IMR-90 (cell line): ENCODE results near the gene POU2F2. TPM values are rescaled to one million over a fixed set of nuclear protein-coding genes. Genes with fewer than 3 reads are reported as not detected.
A peak's percentile ranks its signal among the peaks of the same experiment; 100 is the strongest.

Experiments
- ATAC-seq: fragments of 200-7000 bp; cut with Tn5 transposase; 2 replicates; pipeline ENCODE4 v1.9.1; 2020; ENCODE audit warnings: low read depth, mild to moderate bottlenecking, moderate library complexity
- BruUV-seq: library from RNA; stranded (reverse); fragments of 400-500 nt; replicated peaks from 2 replicates; lab custom pipeline; 2021; lab: Mats Ljungman, UMichigan
- CTCF ChIA-PET: fragments of 300-600 bp; formaldehyde crosslinking; extraction: SDS; loops from one replicate; lab custom pipeline; 2021; ENCODE audit warnings: antibody characterized with exemption; lab: Yijun Ruan, JAX
- POLR2A ChIA-PET: fragments of 300-600 bp; sonication (Branson Sonifier 250); formaldehyde crosslinking; loops from one replicate; lab custom pipeline; 2022; ENCODE audit warnings: antibody characterized with exemption; ENCODE audit not compliant: unreplicated experiment; lab: Charles Lee
- DNase-seq: peaks from one replicate; pipeline ENCODE4 v3.0.0; 2013
- H2AFZ ChIP-seq: replicated peaks from 2 replicates; pipeline ENCODE3; 2013; ENCODE audit warnings: low read length, mild to moderate bottlenecking; ENCODE audit not compliant: poor library complexity
- H2AK5ac ChIP-seq: 2 replicates; pipeline ENCODE4 v1.6.1; 2013; ENCODE audit warnings: low read depth, low read length, inconsistent platforms
- H2AK9ac ChIP-seq: replicated peaks from 2 replicates; pipeline ENCODE3; 2013; ENCODE audit warnings: mild to moderate bottlenecking, low read depth, low read length, moderate library complexity; ENCODE audit not compliant: poor library complexity
- H2BK120ac ChIP-seq: 2 replicates; pipeline ENCODE4 v1.6.1; 2013; ENCODE audit warnings: low read depth, low read length, inconsistent platforms
- H2BK15ac ChIP-seq: 3 replicates; pipeline ENCODE4 v1.6.1; 2013; ENCODE audit warnings: low read depth, low read length, inconsistent platforms
- H2BK20ac ChIP-seq: 2 replicates; pipeline ENCODE4 v1.6.1; 2013; ENCODE audit warnings: low read depth, mild to moderate bottlenecking, inconsistent platforms, low read length, moderate library complexity
- H2BK5ac ChIP-seq: 2 replicates; pipeline ENCODE4 v1.6.1; 2013; ENCODE audit warnings: mild to moderate bottlenecking, low read depth, low read length, inconsistent platforms; ENCODE audit not compliant: poor library complexity, severe bottlenecking
- H3K14ac ChIP-seq: replicated peaks from 2 replicates; pipeline ENCODE4 v1.6.1; 2013; ENCODE audit warnings: low read depth, low read length, inconsistent platforms
- H3K18ac ChIP-seq: 2 replicates; pipeline ENCODE4 v1.6.1; 2013; ENCODE audit warnings: low read depth, low read length, control low read depth
- H3K23ac ChIP-seq: 2 replicates; pipeline ENCODE4 v1.6.1; 2013; ENCODE audit warnings: low read depth, low read length, inconsistent platforms
- H3K27ac ChIP-seq: 2 replicates; pipeline ENCODE4 v1.5.1; 2013; ENCODE audit warnings: mild to moderate bottlenecking, control low read depth, low read length; ENCODE audit not compliant: insufficient read depth
- H3K27me3 ChIP-seq: 2 replicates; pipeline ENCODE4 v1.6.1; 2013; ENCODE audit warnings: low read length; ENCODE audit not compliant: control insufficient read depth, insufficient read depth
- H3K36me3 ChIP-seq: 2 replicates; pipeline ENCODE4 v1.6.1; 2013; ENCODE audit warnings: low read length, mixed read lengths; ENCODE audit not compliant: control insufficient read depth, insufficient read depth
- H3K4ac ChIP-seq: 2 replicates; pipeline ENCODE4 v1.6.1; 2013; ENCODE audit warnings: low read depth, low read length, inconsistent platforms
- H3K4me1 ChIP-seq: 2 replicates; pipeline ENCODE4 v1.6.1; 2013; ENCODE audit warnings: low read length, mixed read lengths; ENCODE audit not compliant: control insufficient read depth, insufficient read depth
- H3K4me2 ChIP-seq: 2 replicates; pipeline ENCODE4 v1.6.1; 2013; ENCODE audit warnings: low read depth, mild to moderate bottlenecking, control low read depth, low read length, moderate library complexity
- H3K4me3 ChIP-seq: 2 replicates; pipeline ENCODE4 v1.5.1; 2013; ENCODE audit warnings: low read depth, mild to moderate bottlenecking, control low read depth, low read length, moderate library complexity; ENCODE audit not compliant: insufficient read depth
- H3K56ac ChIP-seq: 2 replicates; pipeline ENCODE4 v1.6.1; 2013; ENCODE audit warnings: low read length, inconsistent platforms; ENCODE audit not compliant: insufficient read depth; ENCODE audit errors: extremely low read depth
- H3K79me1 ChIP-seq, 2 experiments: 2 replicates each; pipeline ENCODE4 v1.6.1; 2013; ENCODE audit warnings: low read length in 2 of 2, inconsistent platforms in 1 of 2, low read depth in 1 of 2
- H3K9ac ChIP-seq: 2 replicates; pipeline ENCODE4 v1.6.1; 2013; ENCODE audit warnings: low read depth, low read length, control low read depth
- H3K9me1 ChIP-seq: 2 replicates; pipeline ENCODE4 v1.6.1; 2013; ENCODE audit warnings: low read length, inconsistent platforms; ENCODE audit not compliant: insufficient read depth
- H3K9me3 ChIP-seq: 2 replicates; pipeline ENCODE4 v1.6.1; 2013; ENCODE audit warnings: low read length; ENCODE audit not compliant: control insufficient read depth, insufficient read depth
- H4K20me1 ChIP-seq: 2 replicates; pipeline ENCODE4 v1.6.1; 2013; ENCODE audit warnings: low read length, inconsistent platforms; ENCODE audit not compliant: insufficient read depth
- H4K5ac ChIP-seq: 2 replicates; pipeline ENCODE4 v1.6.1; 2013; ENCODE audit warnings: mild to moderate bottlenecking, low read depth, low read length, control low read depth
- H4K8ac ChIP-seq, 2 experiments: 2 replicates each; pipeline ENCODE4 v1.6.1; 2013; ENCODE audit warnings: low read depth in 2 of 2, low read length in 2 of 2, control low read depth in 1 of 2, inconsistent platforms in 1 of 2
- H4K91ac ChIP-seq: 2 replicates; pipeline ENCODE4 v1.6.1; 2013; ENCODE audit warnings: low read depth, low read length, inconsistent platforms; ENCODE audit not compliant: insufficient read depth
- CEBPB ChIP-seq: IDR thresholded peaks from 2 replicates; pipeline ENCODE4 v1.6.1; 2012; ENCODE audit warnings: low read depth, low read length, improper control_type of control experiment
- POLR2A ChIP-seq: IDR thresholded peaks from 2 replicates; pipeline ENCODE4 v1.6.1; 2012; ENCODE audit warnings: mild to moderate bottlenecking, low read depth, low read length
- RCOR1 ChIP-seq: IDR thresholded peaks from 2 replicates; pipeline ENCODE4 v1.6.1; 2012; ENCODE audit warnings: mild to moderate bottlenecking, low read length, improper control_type of control experiment; ENCODE audit not compliant: insufficient replicate concordance
- SMC3 ChIP-seq: fragments of 150-350 bp; IDR thresholded peaks from 2 replicates; pipeline ENCODE4 v1.6.1; 2016; ENCODE audit warnings: low read depth, mild to moderate bottlenecking, antibody characterized with exemption, low read length, moderate library complexity
- WGBS, 2 experiments: methylation state at CpG; one replicate each; pipeline versions ENCODE4 v1.1.5 to v1.1.7; 2013; ENCODE audit warnings: missing lambda C conversion rate in 2 of 2; ENCODE audit not compliant: insufficient read length in 1 of 2; ENCODE audit errors: extremely low coverage in 2 of 2; 5-methylcytosine and 5-hydroxymethylcytosine counted together
- dilution Hi-C: fragments of 300-500 bp; cut with HindIII; formaldehyde crosslinking; loops from one replicate; pipeline ENCODE4 v1.14.3; 2018; ENCODE audit warnings: low sequenced_read_pairs; ENCODE audit not compliant: unreplicated experiment
- in situ Hi-C: fragments of 300-500 bp; cut with MboI; formaldehyde crosslinking; loops from 3 replicates; pipeline ENCODE4 v1.14.3; 2019; ENCODE audit warnings: low sequenced_read_pairs, inconsistent platforms, mixed read lengths
- intact Hi-C: fragments of 100-400 bp; cut with micrococcal nuclease; formaldehyde crosslinking; loops from 2 replicates; pipeline ENCODE4 v1.10.0; 2022
- polyA plus RNA-seq, 3 experiments: library from polyadenylated mRNA; depleted of rRNA; stranded (reverse); fragments of >200 nt; gene quantifications; 2 replicates each; pipeline ENCODE4 v1.2.3, GENCODE V29; 2012; ENCODE audit warnings: low replicate concordance in 1 of 3
- total RNA-seq: library from RNA; depleted of rRNA; stranded (reverse); fragments of >200 nt; gene quantifications from 2 replicates; pipeline ENCODE4 v1.2.3, GENCODE V29; 2012
- TF ChIP-seq, protein P1 (sequence below): conservative IDR thresholded peaks from 2 replicates; pipeline ENCODE4 v1.5.1; 2012; ENCODE audit warnings: mild to moderate bottlenecking, low read depth, low read length, improper control_type of control experiment

POU2F2 gene
- total and polyA plus RNA-seq, 2 of the 4 experiments (the other 2 are of a cell fraction) = 0.54 to 5.0 TPM

DNA sequence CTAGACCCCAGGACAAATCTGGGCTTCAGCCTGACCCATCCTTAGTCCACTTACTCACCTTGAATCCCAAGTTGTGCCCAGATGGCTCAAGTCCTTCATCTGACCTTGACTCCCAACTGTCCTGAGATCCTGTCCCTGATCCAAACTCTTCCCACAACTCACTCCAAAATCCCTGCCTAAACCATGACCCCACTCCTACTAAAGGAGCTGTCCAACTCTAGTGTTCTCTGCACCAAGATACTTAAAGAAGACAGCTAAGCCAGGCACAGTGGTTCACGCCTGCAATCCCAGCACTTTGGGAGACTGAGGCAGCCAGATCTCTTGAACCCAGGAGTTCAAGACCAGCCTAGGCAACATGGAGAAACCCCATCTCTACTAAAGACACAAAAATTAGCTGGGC is 8.5 kb downstream of the POU2F2 start:
- Histone ChIP-seq H2BK20ac (no peak overlapping the region), H3K23ac (no peak overlapping the region), H3K79me1 (peaks cover 0 to 24% of the 10 kb centered on the region in 2 experiments; a peak in 2 of 4 replicates), H2BK5ac (no peak overlapping the region), H4K91ac (0 out of 2 replicates have a peak overlapping the region, but pooled peaks have one; percentile 56), H3K4me1 (peaks cover 15% of the 10 kb centered on the region), H3K27ac (no peak overlapping the region), H3K4ac (peak overlapping the region; percentile 94), H3K4me3 (no peak overlapping the region), H3K9ac (no peak overlapping the region), H3K56ac (no peak overlapping the region), H3K36me3 (no peaks in the 10 kb centered on the region), H3K9me3 (no peaks in the 10 kb centered on the region), H2BK120ac (peak overlapping the region; percentile 44; the same call in 1 of the 2 replicates), H3K4me2 (no peak overlapping the region), H2BK15ac (0 out of 3 replicates have a peak overlapping the region, but pooled peaks have one; percentile 52), H4K20me1 (no peaks in the 10 kb centered on the region), H3K14ac (no peak overlapping the region), H3K27me3 (no peaks in the 10 kb centered on the region), H4K5ac (no peak overlapping the region), H3K9me1 (peaks cover 19% of the 10 kb centered on the region), H2AK5ac (peak overlapping the region; percentile 99), H2AFZ (no peak overlapping the region), H3K18ac (no peak overlapping the region), H2AK9ac (no peak overlapping the region), H4K8ac (no peak overlapping the region)
- ATAC-seq (no peak), DNase-seq (no peak)
- WGBS, 2 experiments = no CpG with 5 or more reads among the region's 1 CpG
- BruUV-seq = no TSS peak
- in situ Hi-C loops = no loop called here
- dilution Hi-C loops = no loop called here
- POLR2A ChIA-PET = interaction anchor here (0.6 kb wide), 2 partner anchors 116 to 760 kb away, joined by 4 to 7 read pairs; partner anchors contain the start of gene B9D2
- TF ChIP-seq SMC3 = no peak
- TF ChIP-seq RCOR1 = no peak
- TF ChIP-seq, protein P1, sequence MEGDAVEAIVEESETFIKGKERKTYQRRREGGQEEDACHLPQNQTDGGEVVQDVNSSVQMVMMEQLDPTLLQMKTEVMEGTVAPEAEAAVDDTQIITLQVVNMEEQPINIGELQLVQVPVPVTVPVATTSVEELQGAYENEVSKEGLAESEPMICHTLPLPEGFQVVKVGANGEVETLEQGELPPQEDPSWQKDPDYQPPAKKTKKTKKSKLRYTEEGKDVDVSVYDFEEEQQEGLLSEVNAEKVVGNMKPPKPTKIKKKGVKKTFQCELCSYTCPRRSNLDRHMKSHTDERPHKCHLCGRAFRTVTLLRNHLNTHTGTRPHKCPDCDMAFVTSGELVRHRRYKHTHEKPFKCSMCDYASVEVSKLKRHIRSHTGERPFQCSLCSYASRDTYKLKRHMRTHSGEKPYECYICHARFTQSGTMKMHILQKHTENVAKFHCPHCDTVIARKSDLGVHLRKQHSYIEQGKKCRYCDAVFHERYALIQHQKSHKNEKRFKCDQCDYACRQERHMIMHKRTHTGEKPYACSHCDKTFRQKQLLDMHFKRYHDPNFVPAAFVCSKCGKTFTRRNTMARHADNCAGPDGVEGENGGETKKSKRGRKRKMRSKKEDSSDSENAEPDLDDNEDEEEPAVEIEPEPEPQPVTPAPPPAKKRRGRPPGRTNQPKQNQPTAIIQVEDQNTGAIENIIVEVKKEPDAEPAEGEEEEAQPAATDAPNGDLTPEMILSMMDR = no peak
- TF ChIP-seq CEBPB = no peak
- no peak for TF ChIP-seq POLR2A
- intact Hi-C loops = no loop called here
- CTCF ChIA-PET = interaction anchor here (0.5 to 1.6 kb wide), 6 partner anchors 10 to 22 kb away, joined by 3 to 6 read pairs (median 4); no protein-coding TSS in a partner anchor
